ENCODE measurements around the gene RAB35. TPM values are rescaled to one million over a fixed set of nuclear protein-coding genes. Genes with fewer than 3 reads are reported as not detected.

The RAB35 gene
- total and polyA plus RNA-seq, 9 of the 15 experiments (the other 6 are each of a cell fraction or from before 2014, with no cell fraction given) = 0.65 to 76.3 (median 38.9) TPM

- no peak overlapping the region for H3K4me2 ChIP-seq (ENCODE audit: insufficient read depth, low read length)
- ChIA-PET CTCF (ENCODE audit: low intra/inter-chr PET ratio) (no interaction called here), POLR2A (interaction anchor here (1.0 kb wide), 1 partner anchor 9 kb away, joined by 3 read pairs; no protein-coding TSS in a partner anchor)
- BruUV-seq (replicated peaks) = no TSS peak
- H2AFZ ChIP-seq (ENCODE audit: low read depth, low read length) = no peak overlapping the region
- no peaks in the 10 kb centered on the region for H3K79me2 ChIP-seq (ENCODE audit: control insufficient read depth, insufficient read depth, low read length)
- H3K4me1 ChIP-seq (replicated peaks in 1 of 2; ENCODE audit: control insufficient read depth in 2 of 2, insufficient read depth in 2 of 2, low read length in 2 of 2) = no peaks in the 10 kb centered on the region; a peak in 1 of 5 replicates
- no peaks in the 10 kb centered on the region for H3K9me3 ChIP-seq (replicated peaks; ENCODE audit: control insufficient read depth, insufficient read depth, low read depth, low read length)
- 4% methylated on average over 3 of the region's 3 CpGs for WGBS (ENCODE audit: insufficient coverage, low coverage, missing lambda C conversion rate)
- no peak overlapping the region for H3K9ac ChIP-seq (ENCODE audit: insufficient read depth in 1 of 2, low read depth in 2 of 2, low read length in 2 of 2)
- ATAC-seq (no peak), FAIRE-seq (no peak), DNase-seq (ENCODE audit: extremely low read depth in 1 of 4, low spot score in 3 of 4) (no peak)
- no peaks in the 10 kb centered on the region for H3K9me1 ChIP-seq (ENCODE audit: control insufficient read depth, insufficient read depth, low read length)
- intact Hi-C loops (cut with micrococcal nuclease) (no loop called here), in situ Hi-C loops (cut with MboI) (no loop called here)
- no peak overlapping the region for H3K4me3 ChIP-seq
- no peak overlapping the region for H3K27ac ChIP-seq (ENCODE audit: extremely low read depth, low read depth, low read length)
- H3K27me3 ChIP-seq (ENCODE audit: control insufficient read depth in 2 of 2, insufficient read depth in 2 of 2, low read length in 2 of 2) = peaks cover 43 to 58% of the 10 kb centered on the region in 2 experiments
- H4K20me1 ChIP-seq (replicated peaks; ENCODE audit: control insufficient read depth, insufficient read depth, low read length) = no peaks in the 10 kb centered on the region
- H3K36me3 ChIP-seq (ENCODE audit: control insufficient read depth, insufficient read depth, low read length) = no peaks in the 10 kb centered on the region
- TF ChIP-seq ZNF644 (tag; IDR thresholded peaks at IDR 0.05; ENCODE audit: low read depth) (no peak), POLR2G (IDR thresholded peaks at IDR 0.05; ENCODE audit: low read depth, low read length) (no peak), NCOR1 (IDR thresholded peaks at IDR 0.05) (no peak), KDM5B (IDR thresholded peaks at IDR 0.05; ENCODE audit: insufficient replicate concordance, low read depth, low read length) (no peak), CEBPZ (IDR thresholded peaks at IDR 0.05; ENCODE audit: borderline replicate concordance, low read depth, low read length) (no peak), BRF2 (IDR thresholded peaks at IDR 0.05; ENCODE audit: borderline replicate concordance, insufficient read depth, insufficient read length) (no peak), ZNF263 (CRISPR knock-in tag; IDR thresholded peaks at IDR 0.05; ENCODE audit: borderline replicate concordance) (no peak), MLX (CRISPR knock-in tag; conservative IDR thresholded peaks at IDR 0.05) (no peak), ARID1B (IDR thresholded peaks at IDR 0.05) (no peak), SMAD1 (IDR thresholded peaks at IDR 0.05; ENCODE audit: low read depth, low read length, partially characterized antibody) (no peak), CBFA2T3 (IDR thresholded peaks at IDR 0.05) (no peak), HDAC6 (IDR thresholded peaks at IDR 0.05; ENCODE audit: low read depth, low read length) (no peak), DPF2 (IDR thresholded peaks at IDR 0.05) (no peak), POLR2A (conservative IDR thresholded peaks at IDR 0.05) (no peak), ZNF589 (CRISPR knock-in tag; IDR thresholded peaks at IDR 0.05; ENCODE audit: low read depth) (no peak), NONO (IDR thresholded peaks at IDR 0.05; ENCODE audit: low read depth in 2 of 2, low read length in 1 of 2) (no peak)
Measured at GRCh38 chr12:120067084-120067869, 49.3 kb downstream of the RAB35 start.
